ENCODE measurements around the gene SPATA17. TPM values are rescaled to one million over a fixed set of nuclear protein-coding genes. Genes with fewer than 3 reads are reported as not detected.

The SPATA17 gene
- total RNA-seq, 4 donors from 2014 or later: 2.6 TPM; not detected in 3

GRCh38 chr1:217770918-217771317 lies 139.8 kb downstream of the SPATA17 start:
- DNase-seq: no peak
- H3K36me3 ChIP-seq: no peaks in the 10 kb centered on the region
- H3K4me3 ChIP-seq: no peak overlapping the region
- no peaks in the 10 kb centered on the region for H3K9me3 ChIP-seq
- H3K4me1 ChIP-seq: no peaks in the 10 kb centered on the region
- no peaks in the 10 kb centered on the region for H3K27me3 ChIP-seq
- no peak overlapping the region for H3K27ac ChIP-seq
- TF ChIP-seq POLR2A (IDR thresholded peaks at IDR 0.05): no peak
- TF ChIP-seq, protein P1, sequence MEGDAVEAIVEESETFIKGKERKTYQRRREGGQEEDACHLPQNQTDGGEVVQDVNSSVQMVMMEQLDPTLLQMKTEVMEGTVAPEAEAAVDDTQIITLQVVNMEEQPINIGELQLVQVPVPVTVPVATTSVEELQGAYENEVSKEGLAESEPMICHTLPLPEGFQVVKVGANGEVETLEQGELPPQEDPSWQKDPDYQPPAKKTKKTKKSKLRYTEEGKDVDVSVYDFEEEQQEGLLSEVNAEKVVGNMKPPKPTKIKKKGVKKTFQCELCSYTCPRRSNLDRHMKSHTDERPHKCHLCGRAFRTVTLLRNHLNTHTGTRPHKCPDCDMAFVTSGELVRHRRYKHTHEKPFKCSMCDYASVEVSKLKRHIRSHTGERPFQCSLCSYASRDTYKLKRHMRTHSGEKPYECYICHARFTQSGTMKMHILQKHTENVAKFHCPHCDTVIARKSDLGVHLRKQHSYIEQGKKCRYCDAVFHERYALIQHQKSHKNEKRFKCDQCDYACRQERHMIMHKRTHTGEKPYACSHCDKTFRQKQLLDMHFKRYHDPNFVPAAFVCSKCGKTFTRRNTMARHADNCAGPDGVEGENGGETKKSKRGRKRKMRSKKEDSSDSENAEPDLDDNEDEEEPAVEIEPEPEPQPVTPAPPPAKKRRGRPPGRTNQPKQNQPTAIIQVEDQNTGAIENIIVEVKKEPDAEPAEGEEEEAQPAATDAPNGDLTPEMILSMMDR (IDR thresholded peaks at IDR 0.05): no peak

DNA sequence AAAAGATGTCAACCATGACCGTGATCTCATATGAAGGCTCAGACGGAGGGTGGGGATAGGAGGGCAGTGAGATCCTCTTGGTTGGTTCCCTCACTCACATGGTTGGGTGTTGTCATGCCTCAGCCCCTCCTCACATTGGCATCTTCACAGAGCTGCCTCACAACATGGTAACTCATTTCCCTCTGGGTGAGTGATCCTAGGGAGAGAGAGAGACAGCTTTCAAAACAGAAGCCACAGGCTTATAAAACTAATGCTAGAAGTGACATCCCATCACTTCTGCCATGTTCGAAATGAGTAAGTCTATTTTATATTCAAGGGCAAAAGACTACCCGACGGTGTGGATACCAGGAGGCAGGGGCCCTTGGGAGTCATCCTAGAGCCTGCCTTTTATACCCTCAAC lies 145.5 kb downstream of the SPATA17 start:
- H3K27me3 ChIP-seq: no peaks in the 10 kb centered on the region
- no peaks in the 10 kb centered on the region for H3K9me3 ChIP-seq
- H3K4me1 ChIP-seq: no peaks in the 10 kb centered on the region
- H3K4me3 ChIP-seq: no peak overlapping the region
- no peak for TF ChIP-seq POLR2A (IDR thresholded peaks at IDR 0.05)
- TF ChIP-seq, protein P1 (IDR thresholded peaks at IDR 0.05): no peak
- no peaks in the 10 kb centered on the region for H3K36me3 ChIP-seq
- DNase-seq: no peak
- no peak overlapping the region for H3K27ac ChIP-seq

DNA sequence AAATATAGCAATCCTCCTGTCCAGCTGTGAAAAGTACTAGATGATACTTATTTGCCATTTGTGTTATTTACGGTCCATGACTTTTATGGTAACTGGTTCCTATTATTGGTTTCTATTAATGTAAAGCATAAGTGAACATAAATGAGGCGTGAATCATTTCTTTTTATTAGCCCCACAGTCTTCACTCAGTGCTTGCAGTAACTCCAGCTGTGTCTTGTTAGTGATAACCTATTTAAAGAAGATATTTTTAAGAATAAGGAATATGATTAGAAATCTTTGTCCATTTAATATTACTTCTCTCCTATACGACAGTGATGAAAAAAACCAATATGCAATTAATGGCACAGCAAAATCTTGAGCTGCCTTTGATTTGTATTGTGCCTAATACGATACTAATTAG lies 149.9 kb downstream of the SPATA17 start:
- Histone ChIP-seq H3K27ac (no peak overlapping the region), H3K4me3 (no peak overlapping the region), H3K36me3 (no peaks in the 10 kb centered on the region), H3K4me1 (no peaks in the 10 kb centered on the region), H3K27me3 (no peaks in the 10 kb centered on the region), H3K9me3 (no peaks in the 10 kb centered on the region)
- no peak for DNase-seq
- no peak for TF ChIP-seq POLR2A (IDR thresholded peaks at IDR 0.05)
- TF ChIP-seq, protein P1 (IDR thresholded peaks at IDR 0.05): no peak

GRCh38 chr1:217791091-217791490 lies 159.9 kb downstream of the SPATA17 start:
- Histone ChIP-seq H3K27ac (no peak overlapping the region), H3K9me3 (no peaks in the 10 kb centered on the region), H3K27me3 (no peaks in the 10 kb centered on the region), H3K4me1 (no peaks in the 10 kb centered on the region), H3K4me3 (no peak overlapping the region), H3K36me3 (no peaks in the 10 kb centered on the region)
- DNase-seq: no peak
- TF ChIP-seq, protein P1 (IDR thresholded peaks at IDR 0.05): no peak
- TF ChIP-seq POLR2A (IDR thresholded peaks at IDR 0.05): no peak

- no peak for TF ChIP-seq POLR2A (IDR thresholded peaks at IDR 0.05)
- TF ChIP-seq, protein P1 (IDR thresholded peaks at IDR 0.05): no peak
Observed at GRCh38 chr1:217805792-217806191, 174.6 kb downstream of the SPATA17 start.

GRCh38 chr1:217812175-217812574 lies 181.0 kb downstream of the SPATA17 start:
- H3K4me3 ChIP-seq: no peak overlapping the region
- no peaks in the 10 kb centered on the region for H3K9me3 ChIP-seq
- TF ChIP-seq POLR2A (IDR thresholded peaks at IDR 0.05): no peak
- TF ChIP-seq, protein P1 (IDR thresholded peaks at IDR 0.05): no peak
- H3K27me3 ChIP-seq: no peaks in the 10 kb centered on the region
- H3K4me1 ChIP-seq: no peaks in the 10 kb centered on the region
- no peaks in the 10 kb centered on the region for H3K36me3 ChIP-seq
- DNase-seq: no peak
- H3K27ac ChIP-seq: no peak overlapping the region

More at GRCh38 chr1:217805792-217806191, 174.6 kb downstream of the SPATA17 start:
- Histone ChIP-seq H3K27ac (no peak overlapping the region), H3K27me3 (no peaks in the 10 kb centered on the region), H3K4me1 (no peaks in the 10 kb centered on the region), H3K4me3 (no peak overlapping the region), H3K9me3 (no peaks in the 10 kb centered on the region), H3K36me3 (no peaks in the 10 kb centered on the region)
- no peak for DNase-seq
